ENCODE measurements around the gene SLC22A17. TPM values are rescaled to one million over a fixed set of nuclear protein-coding genes. Genes with fewer than 3 reads are reported as not detected.

Gene SLC22A17
- total RNA-seq, 1 experiment from 2014 or later, result not detected

- CTCF ChIA-PET, result no interaction called here
- no peaks in the 10 kb centered on the region for H3K9me3 ChIP-seq (ENCODE audit: insufficient read depth, low read depth)
- no peaks in the 10 kb centered on the region for H3K36me3 ChIP-seq (ENCODE audit: low read depth)
- H3K9me2 ChIP-seq (ENCODE audit: insufficient read depth), result no peaks in the 10 kb centered on the region
- intact Hi-C loops (cut with micrococcal nuclease; ENCODE audit: unreplicated experiment), result no loop called here
- no peak for DNase-seq
- no peak overlapping the region for H3K4me2 ChIP-seq
- H3F3A ChIP-seq (ENCODE audit: insufficient read depth, low read depth), result no peaks in the 10 kb centered on the region
- no peak overlapping the region for H3K4me3 ChIP-seq
- no peak overlapping the region for H3K27ac ChIP-seq
- POLR2A ChIA-PET (ENCODE audit: unreplicated experiment), result no interaction called here
- TF ChIP-seq EZH2 (IDR thresholded peaks at IDR 0.05; ENCODE audit: low read depth), result no peak
- no peak for TF ChIP-seq CTCF (conservative IDR thresholded peaks at IDR 0.05)
- BruUV-seq (replicated peaks), result no TSS peak
- no peaks in the 10 kb centered on the region for H4K20me1 ChIP-seq (ENCODE audit: insufficient read depth)
- H3K79me2 ChIP-seq (ENCODE audit: low read depth), result no peaks in the 10 kb centered on the region
- no peaks in the 10 kb centered on the region for H3K4me1 ChIP-seq (replicated peaks; ENCODE audit: insufficient read depth)
- H2AFZ ChIP-seq, result no peak overlapping the region
- peaks cover 90% of the 10 kb centered on the region for H3K27me3 ChIP-seq (ENCODE audit: insufficient read depth, low read depth)
Observed at GRCh38 chr14:23399591-23399990, 46.9 kb upstream of the SLC22A17 start.

- TF ChIP-seq EZH2 (IDR thresholded peaks at IDR 0.05; ENCODE audit: low read depth), result no peak
- TF ChIP-seq CTCF (conservative IDR thresholded peaks at IDR 0.05), result no peak
- Histone ChIP-seq H3K79me2 (ENCODE audit: low read depth) (no peaks in the 10 kb centered on the region), H2AFZ (no peak overlapping the region), H3K27ac (no peak overlapping the region), H4K20me1 (ENCODE audit: insufficient read depth) (no peaks in the 10 kb centered on the region), H3K36me3 (ENCODE audit: low read depth) (no peaks in the 10 kb centered on the region), H3K4me1 (replicated peaks; ENCODE audit: insufficient read depth) (no peaks in the 10 kb centered on the region), H3F3A (ENCODE audit: insufficient read depth, low read depth) (no peaks in the 10 kb centered on the region), H3K4me3 (no peak overlapping the region), H3K9me3 (ENCODE audit: insufficient read depth, low read depth) (no peaks in the 10 kb centered on the region), H3K9me2 (ENCODE audit: insufficient read depth) (no peaks in the 10 kb centered on the region), H3K4me2 (no peak overlapping the region), H3K27me3 (ENCODE audit: insufficient read depth, low read depth) (peaks cover 90% of the 10 kb centered on the region)
- no peak for DNase-seq
- ChIA-PET POLR2A (ENCODE audit: unreplicated experiment) (no interaction called here), CTCF (no interaction called here)
- no TSS peak for BruUV-seq (replicated peaks)
- intact Hi-C loops (cut with micrococcal nuclease; ENCODE audit: unreplicated experiment), result no loop called here
Observed at GRCh38 chr14:23399136-23399535, 46.4 kb upstream of the SLC22A17 start.

- Histone ChIP-seq H3K9me3 (ENCODE audit: insufficient read depth, low read depth) (no peaks in the 10 kb centered on the region), H3K4me1 (replicated peaks; ENCODE audit: insufficient read depth) (no peaks in the 10 kb centered on the region), H3K27me3 (ENCODE audit: insufficient read depth, low read depth) (peaks cover 90% of the 10 kb centered on the region), H3K4me3 (no peak overlapping the region), H3K4me2 (no peak overlapping the region), H2AFZ (no peak overlapping the region), H3K9me2 (ENCODE audit: insufficient read depth) (no peaks in the 10 kb centered on the region), H3K36me3 (ENCODE audit: low read depth) (no peaks in the 10 kb centered on the region), H3K27ac (no peak overlapping the region), H3F3A (ENCODE audit: insufficient read depth, low read depth) (no peaks in the 10 kb centered on the region), H4K20me1 (ENCODE audit: insufficient read depth) (no peaks in the 10 kb centered on the region), H3K79me2 (ENCODE audit: low read depth) (no peaks in the 10 kb centered on the region)
- no peak for DNase-seq
- CTCF ChIA-PET, result no interaction called here
- intact Hi-C loops (cut with micrococcal nuclease; ENCODE audit: unreplicated experiment), result no loop called here
- POLR2A ChIA-PET (ENCODE audit: unreplicated experiment), result no interaction called here
- BruUV-seq (replicated peaks), result no TSS peak
- TF ChIP-seq EZH2 (IDR thresholded peaks at IDR 0.05; ENCODE audit: low read depth), result no peak
Observed at GRCh38 chr14:23398348-23398747, 45.7 kb upstream of the SLC22A17 start.

GRCh38 chr14:23396781-23397407, 44.2 kb upstream of the SLC22A17 start:
- ChIA-PET POLR2A (ENCODE audit: unreplicated experiment) (no interaction called here), CTCF (no interaction called here)
- Histone ChIP-seq H3K27me3 (ENCODE audit: insufficient read depth, low read depth) (peaks cover 93% of the 10 kb centered on the region), H3K9me2 (ENCODE audit: insufficient read depth) (no peaks in the 10 kb centered on the region), H3K4me1 (replicated peaks; ENCODE audit: insufficient read depth) (no peaks in the 10 kb centered on the region), H4K20me1 (ENCODE audit: insufficient read depth) (no peaks in the 10 kb centered on the region), H3K9me3 (ENCODE audit: insufficient read depth, low read depth) (no peaks in the 10 kb centered on the region), H3K4me2 (no peak overlapping the region), H3K4me3 (no peak overlapping the region), H2AFZ (no peak overlapping the region), H3K36me3 (ENCODE audit: low read depth) (no peaks in the 10 kb centered on the region), H3F3A (ENCODE audit: insufficient read depth, low read depth) (no peaks in the 10 kb centered on the region), H3K79me2 (ENCODE audit: low read depth) (no peaks in the 10 kb centered on the region), H3K27ac (no peak overlapping the region)
- DNase-seq, result no peak
- no TSS peak for BruUV-seq (replicated peaks)
- TF ChIP-seq CTCF (conservative IDR thresholded peaks at IDR 0.05) (no peak), EZH2 (IDR thresholded peaks at IDR 0.05; ENCODE audit: low read depth) (no peak)
- intact Hi-C loops (cut with micrococcal nuclease; ENCODE audit: unreplicated experiment), result no loop called here
